B cell (primary cell): ENCODE measurements around the gene NPFF. TPM values are rescaled to one million over a fixed set of nuclear protein-coding genes. Genes with fewer than 3 reads are reported as not detected.

ENCODE experiments used
- ATAC-seq: fragments of 200-7000 bp; cut with Tn5 transposase; one replicate; pipeline ENCODE4 v1.10.0; 2021; ENCODE audit warnings: low read depth, mild to moderate bottlenecking, moderate number of reproducible peaks, moderate library complexity
- CTCF ChIA-PET: fragments of 350-600 bp; sonication (Branson Sonifier 250); formaldehyde crosslinking; loops from one replicate; lab custom pipeline; 2021; ENCODE audit warnings: antibody characterized with exemption, inconsistent platforms; lab: Charles Lee
- POLR2A ChIA-PET: fragments of 350-600 bp; sonication (Branson Sonifier 250); formaldehyde crosslinking; loops from one replicate; lab custom pipeline; 2021; ENCODE audit warnings: antibody characterized with exemption; lab: Charles Lee
- DNase-seq: peaks from one replicate; pipeline ENCODE4 v3.0.0; 2013
- H2AFZ ChIP-seq: 2 replicates; pipeline ENCODE4 v1.6.1; 2012; ENCODE audit warnings: mild to moderate bottlenecking, low read depth, low read length; ENCODE audit not compliant: insufficient read depth, poor library complexity, severe bottlenecking
- H3K27ac ChIP-seq, 2 donors: 1 replicate in 1 of 2; 2 replicates in 1 of 2; pipeline ENCODE4 v1.5.1; 2012 to 2013; ENCODE audit warnings: low read length in 2 of 2, mild to moderate bottlenecking in 2 of 2, moderate library complexity in 1 of 2
- H3K27me3 ChIP-seq, 4 experiments: fragments of 200-600 bp in 1 of 4; sonication (generic) in 1 of 4; replicated peaks in 1 of 4; 1 replicate in 2 of 4; 2 replicates in 2 of 4; pipeline versions ENCODE4 v1.6.1 to v1.7.0; 2013 to 2016; ENCODE audit warnings: low read length in 3 of 4, mild to moderate bottlenecking in 2 of 4, mixed read lengths in 1 of 4, moderate library complexity in 1 of 4; ENCODE audit not compliant: insufficient read depth in 4 of 4, control insufficient read depth in 3 of 4; ENCODE audit errors: control extremely low read depth in 1 of 4
- H3K36me3 ChIP-seq, 2 experiments: replicated peaks in 1 of 2; 1 replicate in 1 of 2; 2 replicates in 1 of 2; pipeline versions ENCODE4 v1.6.1 to v1.7.1; 2013; ENCODE audit warnings: low read length in 1 of 2; ENCODE audit not compliant: insufficient read depth in 2 of 2, control insufficient read depth in 1 of 2; ENCODE audit errors: control extremely low read depth in 1 of 2, extremely low read depth in 1 of 2
- H3K4me1 ChIP-seq, 2 donors: fragments of 200-600 bp in 1 of 2; sonication (generic) in 1 of 2; 1 replicate in 1 of 2; 2 replicates in 1 of 2; pipeline versions ENCODE4 v1.5.1 to v1.6.1; 2013 to 2017; ENCODE audit warnings: low read length in 2 of 2; ENCODE audit not compliant: control insufficient read depth in 2 of 2, insufficient read depth in 2 of 2
- H3K4me2 ChIP-seq: replicated peaks from 2 replicates; pipeline ENCODE3; 2012; ENCODE audit warnings: mild to moderate bottlenecking, low read depth, low read length; ENCODE audit not compliant: poor library complexity, severe bottlenecking
- H3K4me3 ChIP-seq, 5 experiments: fragments of 200-600 bp in 1 of 5; sonication (generic) in 1 of 5; 1 replicate in 3 of 5; 2 replicates in 2 of 5; pipeline versions ENCODE4 v1.5.1 to v1.7.0; 2011 to 2016; ENCODE audit warnings: low read length in 4 of 5, mild to moderate bottlenecking in 4 of 5, low read depth in 2 of 5, control low read depth in 1 of 5, moderate library complexity in 1 of 5; ENCODE audit not compliant: insufficient read depth in 1 of 5; ENCODE audit errors: control extremely low read depth in 1 of 5, extremely low read depth in 1 of 5
- H3K79me2 ChIP-seq: fragments of 200-600 bp; sonication (generic); one replicate; pipeline ENCODE4 v1.6.0; 2016; ENCODE audit warnings: low read length; ENCODE audit not compliant: control insufficient read depth, insufficient read depth
- H3K9ac ChIP-seq: fragments of 200-600 bp; sonication (generic); 2 replicates; pipeline ENCODE4 v1.6.1; 2017; ENCODE audit warnings: mild to moderate bottlenecking, low read length, moderate library complexity
- H3K9me3 ChIP-seq, 3 donors: one replicate each; pipeline versions ENCODE4 v1.6.1 to v1.7.1; 2013; ENCODE audit warnings: low read length in 2 of 3; ENCODE audit not compliant: control insufficient read depth in 2 of 3, insufficient read depth in 1 of 3; ENCODE audit errors: control extremely low read depth in 1 of 3
- H4K20me1 ChIP-seq: 2 replicates; pipeline ENCODE4 v1.6.0; 2012; ENCODE audit warnings: mild to moderate bottlenecking, low read length; ENCODE audit not compliant: insufficient read depth, control insufficient read depth, poor library complexity, severe bottlenecking
- H3K27ac Mint-ChIP-seq: one replicate; pipeline ENCODE4 v1.8.0; 2021; ENCODE audit warnings: mixed read lengths
- H3K27me3 Mint-ChIP-seq: one replicate; pipeline ENCODE4 v1.8.0; 2021; ENCODE audit warnings: mixed read lengths
- H3K4me1 Mint-ChIP-seq: one replicate; pipeline ENCODE4 v1.8.0; 2021; ENCODE audit warnings: mixed read lengths
- H3K4me3 Mint-ChIP-seq: one replicate; pipeline ENCODE4 v1.8.0; 2021; ENCODE audit warnings: mixed read lengths
- H3K9me3 Mint-ChIP-seq: one replicate; pipeline ENCODE4 v1.8.0; 2022; ENCODE audit warnings: mixed read lengths; ENCODE audit not compliant: insufficient read depth
- CTCF ChIP-seq: fragments of 200-600 bp; IDR thresholded peaks from one replicate; pipeline ENCODE4 v1.8.0; 2022; ENCODE audit warnings: antibody characterized with exemption, mild to moderate bottlenecking
- EZH2 ChIP-seq: IDR thresholded peaks from 2 replicates; pipeline ENCODE4 v1.6.1; 2012; ENCODE audit warnings: borderline replicate concordance, low read depth, mild to moderate bottlenecking, moderate library complexity, low read length; ENCODE audit not compliant: insufficient read depth, poor library complexity, severe bottlenecking
- WGBS: methylation state at CpG from one replicate; pipeline ENCODE4 v1.1.5; 2013; ENCODE audit warnings: missing lambda C conversion rate; ENCODE audit not compliant: insufficient coverage; 5-methylcytosine and 5-hydroxymethylcytosine counted together
- intact Hi-C: fragments of 100-400 bp; cut with micrococcal nuclease; formaldehyde crosslinking; loops from one replicate; pipeline ENCODE4 v1.10.0; 2022
- polyA plus RNA-seq: library from polyadenylated mRNA; depleted of rRNA; stranded (reverse); fragments of >200 nt; gene quantifications from 2 replicates; pipeline ENCODE4 v1.2.3, GENCODE V29; 2012
- total RNA-seq, 2 donors: library from RNA; stranded (reverse); fragments of 120-200 nt in 1 of 2; gene quantifications; 1 replicate in 1 of 2; 2 replicates in 1 of 2; pipeline versions ENCODE4 v1.2.3 to v1.2.4, GENCODE V29; 2013 to 2022

Gene NPFF
- total and polyA plus RNA-seq, 2 donors (not counting 1 experiment from before 2014, with no cell fraction given) = 0.34 TPM; not detected in 1

GRCh38 chr12:53467880-53468279, 39.4 kb downstream of the NPFF start:
- Mint-ChIP-seq H3K27me3 (no peaks in the 10 kb centered on the region), H3K4me3 (no peak overlapping the region), H3K9me3 (no peaks in the 10 kb centered on the region), H3K4me1 (peaks cover 4% of the 10 kb centered on the region), H3K27ac (no peak overlapping the region)
- ChIA-PET CTCF (interaction anchor here (0.6 to 1.1 kb wide), 2 partner anchors 10 to 115 kb away, joined by 3 to 4 read pairs; no protein-coding TSS in a partner anchor), POLR2A (interaction anchor here (0.6 to 0.7 kb wide), 3 partner anchors 21 to 202 kb away, joined by 3 read pairs; no protein-coding TSS in a partner anchor)
- Histone ChIP-seq H4K20me1 (peaks cover 87% of the 10 kb centered on the region), H3K9ac (no peak overlapping the region), H3K36me3 (peaks cover 22 to 99% of the 10 kb centered on the region in 2 experiments), H3K4me2 (no peak overlapping the region), H3K9me3 (no peaks in the 10 kb centered on the region), H3K27me3 (no peaks in the 10 kb centered on the region), H2AFZ (no peak overlapping the region), H3K4me3 (no peak overlapping the region), H3K27ac (no peak overlapping the region), H3K79me2 (peaks cover 74% of the 10 kb centered on the region), H3K4me1 (no peaks in the 10 kb centered on the region)
- TF ChIP-seq CTCF (no peak), EZH2 (no peak)
- DNase-seq (no peak), ATAC-seq (no peak)
- intact Hi-C loops = no loop called here
- 100% methylated on average over 1 of the region's 2 CpGs for WGBS

- Histone ChIP-seq H3K9ac (no peak overlapping the region), H3K4me1 (no peaks in the 10 kb centered on the region), H3K36me3 (peaks cover 19 to 99% of the 10 kb centered on the region in 2 experiments), H3K79me2 (peaks cover 78% of the 10 kb centered on the region), H3K4me2 (no peak overlapping the region), H4K20me1 (peaks cover 87% of the 10 kb centered on the region), H3K9me3 (no peaks in the 10 kb centered on the region), H3K4me3 (no peak overlapping the region), H3K27me3 (no peaks in the 10 kb centered on the region), H3K27ac (no peak overlapping the region), H2AFZ (no peak overlapping the region)
- 100% methylated on average over 3 of the region's 5 CpGs for WGBS
- Mint-ChIP-seq H3K4me1 (peaks cover 4% of the 10 kb centered on the region), H3K4me3 (no peak overlapping the region), H3K27me3 (no peaks in the 10 kb centered on the region), H3K27ac (no peak overlapping the region), H3K9me3 (no peaks in the 10 kb centered on the region)
- POLR2A ChIA-PET = no interaction called here
- intact Hi-C loops = no loop called here
- ATAC-seq (no peak), DNase-seq (no peak)
- TF ChIP-seq CTCF (no peak), EZH2 (no peak)
- CTCF ChIA-PET = interaction anchor here (0.6 kb wide), 1 partner anchor 59 kb away, joined by 4 read pairs; no protein-coding TSS in a partner anchor
Observed at GRCh38 chr12:53467082-53467481, 40.2 kb downstream of the NPFF start.
